AG10803 (cell line): ENCODE data around the gene CMSS1.
A peak's percentile ranks its signal among the peaks of the same experiment; 100 is the strongest.

Source experiments
- DNase-seq: peaks from one replicate; pipeline ENCODE4 v3.0.0; 2010; ENCODE audit warnings: low read depth
- H3K4me3 ChIP-seq: 2 replicates; pipeline ENCODE4 v1.5.1; 2011; ENCODE audit warnings: mild to moderate bottlenecking, low read length, control low read depth
- TF ChIP-seq, protein P1 (sequence below): conservative IDR thresholded peaks from 2 replicates; pipeline ENCODE4 v1.5.1; 2011; ENCODE audit warnings: mild to moderate bottlenecking, low read length, control low read depth, inconsistent platforms

Gene CMSS1

GRCh38 chr3:99866261-99866761, 48.6 kb downstream of the CMSS1 start:
- DNase-seq, result peak; percentile 94
- H3K4me3 ChIP-seq, result no peak overlapping the region
- TF ChIP-seq, protein P1, sequence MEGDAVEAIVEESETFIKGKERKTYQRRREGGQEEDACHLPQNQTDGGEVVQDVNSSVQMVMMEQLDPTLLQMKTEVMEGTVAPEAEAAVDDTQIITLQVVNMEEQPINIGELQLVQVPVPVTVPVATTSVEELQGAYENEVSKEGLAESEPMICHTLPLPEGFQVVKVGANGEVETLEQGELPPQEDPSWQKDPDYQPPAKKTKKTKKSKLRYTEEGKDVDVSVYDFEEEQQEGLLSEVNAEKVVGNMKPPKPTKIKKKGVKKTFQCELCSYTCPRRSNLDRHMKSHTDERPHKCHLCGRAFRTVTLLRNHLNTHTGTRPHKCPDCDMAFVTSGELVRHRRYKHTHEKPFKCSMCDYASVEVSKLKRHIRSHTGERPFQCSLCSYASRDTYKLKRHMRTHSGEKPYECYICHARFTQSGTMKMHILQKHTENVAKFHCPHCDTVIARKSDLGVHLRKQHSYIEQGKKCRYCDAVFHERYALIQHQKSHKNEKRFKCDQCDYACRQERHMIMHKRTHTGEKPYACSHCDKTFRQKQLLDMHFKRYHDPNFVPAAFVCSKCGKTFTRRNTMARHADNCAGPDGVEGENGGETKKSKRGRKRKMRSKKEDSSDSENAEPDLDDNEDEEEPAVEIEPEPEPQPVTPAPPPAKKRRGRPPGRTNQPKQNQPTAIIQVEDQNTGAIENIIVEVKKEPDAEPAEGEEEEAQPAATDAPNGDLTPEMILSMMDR, result no peak

DNA sequence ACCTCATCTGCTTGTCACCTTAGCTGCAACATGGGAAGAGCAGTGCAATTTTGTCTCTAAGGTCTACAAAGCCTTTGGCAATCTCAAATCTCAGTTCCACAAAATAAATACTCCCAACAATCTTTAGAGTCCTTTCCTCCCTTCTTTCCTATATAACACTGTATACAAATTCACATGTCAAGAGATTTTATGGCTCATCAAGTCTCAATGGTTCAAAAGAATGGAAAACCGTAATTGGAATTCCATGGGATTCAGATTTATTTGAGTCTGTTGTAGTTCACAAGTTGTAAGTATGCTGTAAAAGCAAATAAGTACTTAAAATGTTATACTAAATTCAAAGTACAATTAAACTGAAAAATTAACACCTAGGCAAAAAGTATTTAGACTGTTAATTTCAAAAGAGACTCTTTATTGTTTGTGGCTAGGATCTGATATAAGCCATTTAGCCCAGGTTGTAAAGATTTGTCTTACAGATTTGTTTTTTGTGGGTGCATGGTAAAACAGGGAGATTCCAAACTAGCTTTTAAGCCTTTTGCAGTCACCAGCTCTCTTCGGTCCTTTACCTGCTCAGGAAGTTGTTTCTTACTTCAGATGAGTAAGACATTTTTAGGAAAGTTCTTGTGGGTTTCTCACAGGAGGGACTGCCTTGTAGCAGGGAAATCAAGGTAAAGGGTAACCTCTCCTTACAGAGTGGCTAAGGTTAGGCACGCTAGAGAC, 50.1 kb downstream of the CMSS1 start:
- no peak for DNase-seq
- no peak overlapping the region for H3K4me3 ChIP-seq
- TF ChIP-seq, protein P1, result no peak

- H3K4me3 ChIP-seq, result no peak overlapping the region
- TF ChIP-seq, protein P1, result no peak
- DNase-seq, result no peak
Observed at GRCh38 chr3:99868311-99868646, 50.6 kb downstream of the CMSS1 start.

DNA sequence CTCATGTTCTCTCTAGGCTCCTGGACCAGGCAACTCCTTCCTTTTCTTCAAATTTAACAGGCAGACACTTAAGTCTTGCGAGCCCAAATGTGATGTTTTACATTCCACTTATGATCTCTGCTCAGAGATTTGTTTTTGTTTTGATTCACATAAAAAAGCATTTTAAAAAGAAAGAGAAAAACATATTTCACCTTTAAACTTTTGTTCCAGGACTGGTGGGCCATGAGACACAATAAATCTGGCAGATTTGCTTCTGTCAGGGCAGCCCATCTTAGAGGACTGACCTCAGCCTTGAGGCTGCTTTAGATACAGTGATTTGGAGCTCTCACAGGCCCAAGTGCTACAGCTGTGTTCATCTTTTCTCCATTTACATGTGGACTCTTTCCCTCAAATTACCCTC, 52.0 kb downstream of the CMSS1 start:
- TF ChIP-seq, protein P1, result no peak
- no peak overlapping the region for H3K4me3 ChIP-seq
- DNase-seq, result no peak

- no peak for DNase-seq
- no peak overlapping the region for H3K4me3 ChIP-seq
Observed at GRCh38 chr3:99870712-99871111, 53.0 kb downstream of the CMSS1 start.

DNA sequence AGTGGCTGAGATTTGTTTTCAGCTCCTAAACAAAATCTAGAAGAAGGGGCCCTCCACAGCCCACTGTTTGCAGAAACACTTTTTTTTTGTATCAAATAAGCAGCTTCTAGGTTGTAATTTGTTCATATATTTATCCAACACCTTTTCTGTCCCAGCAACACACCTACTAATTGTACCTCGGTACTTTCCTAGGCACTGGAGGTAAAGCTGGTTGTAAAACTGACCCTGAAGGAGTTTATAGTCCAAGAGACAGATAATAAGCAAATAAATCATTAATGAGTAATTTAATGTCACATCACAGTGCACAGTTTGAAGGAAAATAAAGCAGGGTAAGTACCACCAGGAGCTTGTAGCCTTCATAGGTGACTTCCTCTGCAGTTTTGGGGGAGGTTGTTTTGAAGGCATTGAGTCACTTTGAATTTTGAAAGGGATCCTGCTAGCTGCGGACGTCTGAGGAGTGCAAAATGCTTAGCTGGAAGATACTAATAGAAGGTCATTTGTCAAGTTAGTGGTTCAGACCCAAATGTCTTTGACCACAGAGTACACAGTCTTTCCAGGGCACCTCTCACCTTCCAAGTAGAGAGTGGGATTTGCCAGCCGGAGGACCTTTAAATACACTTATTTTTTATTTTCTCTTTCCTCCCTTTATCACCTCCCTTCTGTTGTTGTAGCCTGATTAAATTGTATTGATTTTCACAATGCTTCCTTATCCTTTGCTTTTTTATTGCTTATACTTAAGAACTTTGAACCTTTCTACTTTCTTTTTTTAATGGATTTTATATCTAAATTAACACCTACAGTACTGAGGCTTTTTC, 53.8 kb downstream of the CMSS1 start:
- no peak for DNase-seq
- no peak overlapping the region for H3K4me3 ChIP-seq
- TF ChIP-seq, protein P1, result no peak

More at GRCh38 chr3:99870712-99871111, 53.0 kb downstream of the CMSS1 start:
- TF ChIP-seq, protein P1, result no peak

DNA sequence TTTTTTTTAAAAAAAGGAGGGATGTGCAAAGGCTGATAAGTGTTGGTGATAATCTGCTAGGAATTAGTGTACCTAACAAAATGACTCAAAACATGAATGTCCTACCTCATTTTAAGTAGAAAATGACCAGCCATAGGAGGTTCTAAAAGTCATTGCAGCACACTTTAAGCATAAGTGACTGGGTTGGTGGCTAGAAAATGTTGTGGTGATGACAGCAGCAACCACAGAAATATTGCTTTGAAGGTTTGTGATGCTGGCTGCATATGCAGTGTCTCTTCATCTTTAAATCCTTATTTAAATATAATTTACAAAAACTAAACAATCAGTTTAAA, 55.2 kb downstream of the CMSS1 start:
- DNase-seq, result no peak
- H3K4me3 ChIP-seq, result peak overlapping the region; percentile 84
- TF ChIP-seq, protein P1, result no peak
